ENCODE results near the gene SWSAP1. TPM values are rescaled to one million over a fixed set of nuclear protein-coding genes. Genes with fewer than 3 reads are reported as not detected.
"Not testable (repeated sequence)": the region's sequence is repeated elsewhere in the genome, so short reads cannot be mapped to it uniquely, and the experiment has no call there.

The SWSAP1 gene
- total RNA-seq, 1 donor from 2014 or later: 2.1 TPM

GRCh38 chr19:11401808-11402543 lies 27.5 kb downstream of the SWSAP1 start:
- no peaks in the 10 kb centered on the region for H3K36me3 Mint-ChIP-seq (ENCODE audit: unreplicated experiment)
- peaks cover 4% of the 10 kb centered on the region for H3K9me3 Mint-ChIP-seq (ENCODE audit: unreplicated experiment)
- H3K4me3 Mint-ChIP-seq (ENCODE audit: unreplicated experiment): no peak overlapping the region
- peaks cover 2% of the 10 kb centered on the region for H3K4me1 Mint-ChIP-seq (ENCODE audit: low read depth, unreplicated experiment)
- TF ChIP-seq CTCF (IDR thresholded peaks at IDR 0.05; ENCODE audit: partially characterized antibody, unreplicated experiment): no peak
- H3K27ac Mint-ChIP-seq (ENCODE audit: unreplicated experiment): no peak overlapping the region
- DNase-seq: no peak
- H3K27me3 Mint-ChIP-seq (ENCODE audit: unreplicated experiment): peaks cover 6% of the 10 kb centered on the region

- peaks cover 6% of the 10 kb centered on the region for H3K27me3 Mint-ChIP-seq (ENCODE audit: unreplicated experiment)
- TF ChIP-seq CTCF (IDR thresholded peaks at IDR 0.05; ENCODE audit: partially characterized antibody, unreplicated experiment): no peak
- H3K9me3 Mint-ChIP-seq (ENCODE audit: unreplicated experiment): peaks cover 4% of the 10 kb centered on the region
- H3K4me1 Mint-ChIP-seq (ENCODE audit: low read depth, unreplicated experiment): no peaks in the 10 kb centered on the region
- H3K4me3 Mint-ChIP-seq (ENCODE audit: unreplicated experiment): no peak overlapping the region
- no peaks in the 10 kb centered on the region for H3K36me3 Mint-ChIP-seq (ENCODE audit: unreplicated experiment)
- no peak overlapping the region for H3K27ac Mint-ChIP-seq (ENCODE audit: unreplicated experiment)
- no peak for DNase-seq
Measured at GRCh38 chr19:11404588-11405222, 30.2 kb downstream of the SWSAP1 start.

GRCh38 chr19:11405846-11406643 lies 31.6 kb downstream of the SWSAP1 start:
- H3K36me3 Mint-ChIP-seq (ENCODE audit: unreplicated experiment): no peaks in the 10 kb centered on the region
- no peak for DNase-seq

GRCh38 chr19:11406703-11407236 lies 32.3 kb downstream of the SWSAP1 start:
- not testable (repeated sequence) for H3K36me3 Mint-ChIP-seq (ENCODE audit: unreplicated experiment); DNase-seq; H3K4me3 Mint-ChIP-seq (ENCODE audit: unreplicated experiment); H3K4me1 Mint-ChIP-seq (ENCODE audit: low read depth, unreplicated experiment); H3K27ac Mint-ChIP-seq (ENCODE audit: unreplicated experiment); H3K27me3 Mint-ChIP-seq (ENCODE audit: unreplicated experiment); H3K9me3 Mint-ChIP-seq (ENCODE audit: unreplicated experiment)

More at GRCh38 chr19:11405846-11406643, 31.6 kb downstream of the SWSAP1 start:
- peaks cover 3% of the 10 kb centered on the region for H3K9me3 Mint-ChIP-seq (ENCODE audit: unreplicated experiment)
- no peak overlapping the region for H3K4me3 Mint-ChIP-seq (ENCODE audit: unreplicated experiment)
- peaks cover 6% of the 10 kb centered on the region for H3K27me3 Mint-ChIP-seq (ENCODE audit: unreplicated experiment)
- no peaks in the 10 kb centered on the region for H3K4me1 Mint-ChIP-seq (ENCODE audit: low read depth, unreplicated experiment)
- no peak for TF ChIP-seq CTCF (IDR thresholded peaks at IDR 0.05; ENCODE audit: partially characterized antibody, unreplicated experiment)
- no peak overlapping the region for H3K27ac Mint-ChIP-seq (ENCODE audit: unreplicated experiment)

- no peak for TF ChIP-seq CTCF (IDR thresholded peaks at IDR 0.05; ENCODE audit: partially characterized antibody, unreplicated experiment)
- peaks cover 3% of the 10 kb centered on the region for H3K9me3 Mint-ChIP-seq (ENCODE audit: unreplicated experiment)
- no peak for DNase-seq
- H3K27ac Mint-ChIP-seq (ENCODE audit: unreplicated experiment): no peak overlapping the region
- no peaks in the 10 kb centered on the region for H3K4me1 Mint-ChIP-seq (ENCODE audit: low read depth, unreplicated experiment)
- no peaks in the 10 kb centered on the region for H3K36me3 Mint-ChIP-seq (ENCODE audit: unreplicated experiment)
- H3K27me3 Mint-ChIP-seq (ENCODE audit: unreplicated experiment): peaks cover 6% of the 10 kb centered on the region
- H3K4me3 Mint-ChIP-seq (ENCODE audit: unreplicated experiment): no peak overlapping the region
Measured at GRCh38 chr19:11408591-11408990, 34.1 kb downstream of the SWSAP1 start.

Measured in glutamatergic neuron (in vitro differentiated cells).